ENCODE results near the gene SUN2.

DNA sequence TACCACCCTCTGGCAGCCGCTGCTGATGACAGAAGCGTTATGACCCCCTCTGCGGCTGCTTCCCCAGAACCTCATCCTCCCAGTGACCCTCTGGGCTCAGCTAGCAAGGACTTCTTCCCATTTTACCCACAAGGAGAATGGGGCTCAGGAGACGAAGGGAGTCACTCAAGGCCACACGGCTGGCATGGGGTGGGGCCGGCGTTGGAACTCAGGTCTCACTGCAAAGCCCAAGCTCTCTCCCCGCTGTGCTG is 16.8 kb upstream of the SUN2 start:
- TF ChIP-seq ZNF232 (CRISPR knock-in tag; IDR thresholded peaks at IDR 0.05; ENCODE audit: borderline replicate concordance) (no peak), POLR2AphosphoS2 (IDR thresholded peaks at IDR 0.05; ENCODE audit: low read depth, low read length) (no peak), CTCF (CRISPR knock-in tag; IDR thresholded peaks at IDR 0.05) (no peak), ZBTB33 (CRISPR knock-in tag; IDR thresholded peaks at IDR 0.05) (no peak), NR2C2 (CRISPR knock-in tag; IDR thresholded peaks at IDR 0.05; ENCODE audit: borderline replicate concordance) (no peak), EZH2 (conservative IDR thresholded peaks at IDR 0.05; ENCODE audit: low read depth, low read length) (no peak), ZNF556 (CRISPR knock-in tag; IDR thresholded peaks at IDR 0.05; ENCODE audit: borderline replicate concordance) (no peak), MAX (IDR thresholded peaks at IDR 0.05) (no peak), NPAS2 (CRISPR knock-in tag; IDR thresholded peaks at IDR 0.05; ENCODE audit: borderline replicate concordance) (no peak)

Measured in HepG2 (cell line).